SU-DHL-6 (cell line): Measurements from ENCODE around the gene GPR148.

ENCODE experiments used
- H2AFZ ChIP-seq: fragments of 200-600 bp; sonication (generic); 2 replicates; pipeline ENCODE4 v1.6.1; 2014; ENCODE audit warnings: low read depth, mild to moderate bottlenecking, moderate library complexity, mixed read lengths, antibody characterized with exemption, low read length; ENCODE audit not compliant: severe bottlenecking
- H3F3A ChIP-seq: fragments of 200-600 bp; shearing (Covaris generic); 2 replicates; pipeline ENCODE4 v1.6.0; 2016; ENCODE audit warnings: antibody characterized with exemption, mild to moderate bottlenecking; ENCODE audit not compliant: insufficient read depth
- H3K27ac ChIP-seq: fragments of 200-600 bp; sonication (generic); 2 replicates; pipeline ENCODE4 v1.5.1; 2016; ENCODE audit warnings: low read depth, mild to moderate bottlenecking, low read length, moderate library complexity, mixed read lengths
- H3K27me3 ChIP-seq: fragments of 200-600 bp; sonication (generic), shearing (Covaris generic); 2 replicates; pipeline ENCODE4 v1.6.0; 2014; ENCODE audit warnings: mild to moderate bottlenecking, low read length
- H3K36me3 ChIP-seq: fragments of 200-600 bp; sonication (generic); 2 replicates; pipeline ENCODE4 v1.6.1; 2014; ENCODE audit warnings: mild to moderate bottlenecking, low read length, mixed read lengths
- H3K4me2 ChIP-seq: fragments of 300-600, 200-600 bp; shearing (Covaris generic), sonication (generic); 2 replicates; pipeline ENCODE4 v1.6.0; 2014; ENCODE audit warnings: low read length, low read depth, mild to moderate bottlenecking; ENCODE audit not compliant: poor library complexity, severe bottlenecking
- H3K4me3 ChIP-seq: fragments of 200-600 bp; sonication (generic); 2 replicates; pipeline ENCODE4 v1.5.1; 2014; ENCODE audit warnings: antibody characterized with exemption, low read length, mild to moderate bottlenecking, mixed read lengths; ENCODE audit not compliant: insufficient read depth, poor library complexity, severe bottlenecking
- H3K79me2 ChIP-seq: fragments of 200-600 bp; sonication (generic); 2 replicates; pipeline ENCODE4 v1.6.1; 2014; ENCODE audit warnings: mild to moderate bottlenecking, low read length, moderate library complexity; ENCODE audit not compliant: insufficient read depth
- H3K9ac ChIP-seq: fragments of 200-600 bp; sonication (generic); 2 replicates; pipeline ENCODE4 v1.7.0; 2014; ENCODE audit warnings: mild to moderate bottlenecking, low read length
- H3K9me2 ChIP-seq: fragments of 200-600 bp; sonication (generic); replicated peaks from 2 replicates; pipeline ENCODE4 v1.6.1; 2014; ENCODE audit warnings: low read length; ENCODE audit not compliant: insufficient read depth
- H3K9me3 ChIP-seq: fragments of 200-600 bp; sonication (generic); 2 replicates; pipeline ENCODE4 v1.6.1; 2014; ENCODE audit warnings: low read length, mixed read lengths; ENCODE audit not compliant: insufficient read depth
- H4K20me1 ChIP-seq: fragments of 200-600 bp; sonication (generic); 2 replicates; pipeline ENCODE4 v1.6.1; 2014; ENCODE audit warnings: low read depth, mild to moderate bottlenecking, antibody characterized with exemption, low read length, moderate library complexity, mixed read lengths
- EZH2phosphoT487 ChIP-seq: fragments of 200-600 bp; sonication (generic), shearing (Covaris generic); conservative IDR thresholded peaks from 2 replicates; pipeline ENCODE4 v1.6.1; 2018; ENCODE audit warnings: mild to moderate bottlenecking, antibody characterized with exemption, low read length, moderate library complexity, mixed read lengths
- TF ChIP-seq, protein P1 (sequence below): fragments of 200-600 bp; sonication (generic); IDR thresholded peaks from one replicate; pipeline ENCODE4 v1.5.1; 2017; ENCODE audit warnings: antibody characterized with exemption, mild to moderate bottlenecking, low read length, moderate library complexity; ENCODE audit not compliant: insufficient read depth, poor library complexity, severe bottlenecking

GPR148 gene

GRCh38 chr2:130756874-130757668 is 28.2 kb downstream of the GPR148 start:
- H3K36me3 ChIP-seq = no peaks in the 10 kb centered on the region
- no peaks in the 10 kb centered on the region for H3K9me3 ChIP-seq
- H3K27me3 ChIP-seq = no peaks in the 10 kb centered on the region
- no peak overlapping the region for H2AFZ ChIP-seq
- no peak overlapping the region for H3K9ac ChIP-seq
- no peak overlapping the region for H3K4me3 ChIP-seq
- TF ChIP-seq EZH2phosphoT487 = no peak
- TF ChIP-seq, protein P1, sequence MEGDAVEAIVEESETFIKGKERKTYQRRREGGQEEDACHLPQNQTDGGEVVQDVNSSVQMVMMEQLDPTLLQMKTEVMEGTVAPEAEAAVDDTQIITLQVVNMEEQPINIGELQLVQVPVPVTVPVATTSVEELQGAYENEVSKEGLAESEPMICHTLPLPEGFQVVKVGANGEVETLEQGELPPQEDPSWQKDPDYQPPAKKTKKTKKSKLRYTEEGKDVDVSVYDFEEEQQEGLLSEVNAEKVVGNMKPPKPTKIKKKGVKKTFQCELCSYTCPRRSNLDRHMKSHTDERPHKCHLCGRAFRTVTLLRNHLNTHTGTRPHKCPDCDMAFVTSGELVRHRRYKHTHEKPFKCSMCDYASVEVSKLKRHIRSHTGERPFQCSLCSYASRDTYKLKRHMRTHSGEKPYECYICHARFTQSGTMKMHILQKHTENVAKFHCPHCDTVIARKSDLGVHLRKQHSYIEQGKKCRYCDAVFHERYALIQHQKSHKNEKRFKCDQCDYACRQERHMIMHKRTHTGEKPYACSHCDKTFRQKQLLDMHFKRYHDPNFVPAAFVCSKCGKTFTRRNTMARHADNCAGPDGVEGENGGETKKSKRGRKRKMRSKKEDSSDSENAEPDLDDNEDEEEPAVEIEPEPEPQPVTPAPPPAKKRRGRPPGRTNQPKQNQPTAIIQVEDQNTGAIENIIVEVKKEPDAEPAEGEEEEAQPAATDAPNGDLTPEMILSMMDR = no peak
- no peaks in the 10 kb centered on the region for H3F3A ChIP-seq
- no peak overlapping the region for H3K4me2 ChIP-seq
- H3K27ac ChIP-seq = no peak overlapping the region
- no peaks in the 10 kb centered on the region for H3K9me2 ChIP-seq
- H4K20me1 ChIP-seq = no peaks in the 10 kb centered on the region
- H3K79me2 ChIP-seq = no peaks in the 10 kb centered on the region

GRCh38 chr2:130759906-130760753 is 31.3 kb downstream of the GPR148 start:
- H3K9ac ChIP-seq = no peak overlapping the region
- TF ChIP-seq, protein P1 = no peak
- no peak for TF ChIP-seq EZH2phosphoT487
- H3K36me3 ChIP-seq = no peaks in the 10 kb centered on the region
- no peaks in the 10 kb centered on the region for H3K79me2 ChIP-seq
- no peaks in the 10 kb centered on the region for H3F3A ChIP-seq
- no peaks in the 10 kb centered on the region for H3K27me3 ChIP-seq
- H2AFZ ChIP-seq = no peak overlapping the region
- no peaks in the 10 kb centered on the region for H3K9me2 ChIP-seq
- no peak overlapping the region for H3K4me3 ChIP-seq
- H4K20me1 ChIP-seq = no peaks in the 10 kb centered on the region
- no peak overlapping the region for H3K4me2 ChIP-seq
- no peaks in the 10 kb centered on the region for H3K9me3 ChIP-seq
- no peak overlapping the region for H3K27ac ChIP-seq

GRCh38 chr2:130760754-130761751 is 32.2 kb downstream of the GPR148 start:
- Histone ChIP-seq H3K27ac (no peak overlapping the region), H3K27me3 (no peaks in the 10 kb centered on the region), H3K4me3 (no peak overlapping the region), H3F3A (no peaks in the 10 kb centered on the region), H3K9ac (no peak overlapping the region), H2AFZ (no peak overlapping the region), H3K79me2 (no peaks in the 10 kb centered on the region), H3K36me3 (no peaks in the 10 kb centered on the region), H4K20me1 (no peaks in the 10 kb centered on the region), H3K9me2 (no peaks in the 10 kb centered on the region), H3K4me2 (no peak overlapping the region), H3K9me3 (no peaks in the 10 kb centered on the region)
- TF ChIP-seq, protein P1 = no peak
- TF ChIP-seq EZH2phosphoT487 = no peak
